Inflammatory macrophage (primary cell): Measurements from ENCODE around the gene TTLL8.

ENCODE experiments used
- DNase-seq, 2 donors: peaks; one replicate each; pipeline ENCODE4 v3.0.0-alpha.2; 2020 to 2022

TTLL8 gene

GRCh38 chr22:50061141-50061823 is 3.2 kb upstream of the TTLL8 start:
- no peak for DNase-seq

DNA sequence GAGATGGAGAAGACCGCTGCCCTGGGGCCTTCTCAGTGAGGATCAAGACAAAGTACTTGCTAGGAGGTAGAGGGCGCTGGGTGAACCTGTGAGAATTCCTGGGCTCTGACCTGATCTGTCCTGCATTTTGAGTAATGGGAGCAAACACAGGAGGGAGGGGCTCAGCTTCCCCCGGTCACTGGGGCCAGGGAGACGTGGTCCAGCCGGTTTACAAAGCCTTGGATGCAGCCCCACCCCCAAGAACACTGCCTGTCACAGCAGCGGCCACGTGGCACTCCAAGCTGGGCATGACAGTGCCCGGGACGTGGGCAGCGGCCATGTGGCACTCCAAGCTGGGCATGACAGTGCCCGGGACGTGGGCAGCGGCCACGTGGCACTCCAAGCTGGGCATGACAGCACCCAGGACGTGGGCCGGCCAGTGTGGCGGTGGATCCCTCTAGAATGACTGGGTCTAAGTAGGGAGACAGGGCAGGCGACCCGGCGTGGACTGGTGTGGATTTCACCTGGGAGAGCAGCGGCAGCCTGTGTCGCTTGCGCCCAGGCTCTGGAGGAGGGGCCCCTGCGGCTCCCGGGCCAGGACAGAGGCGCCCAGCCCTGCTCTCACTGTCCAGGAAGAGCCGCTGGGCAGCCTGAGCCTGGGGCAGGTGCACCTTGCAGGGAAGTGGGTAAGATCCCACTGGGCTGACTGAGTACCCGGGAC is 2.5 kb upstream of the TTLL8 start:
- DNase-seq, result no peak

DNA sequence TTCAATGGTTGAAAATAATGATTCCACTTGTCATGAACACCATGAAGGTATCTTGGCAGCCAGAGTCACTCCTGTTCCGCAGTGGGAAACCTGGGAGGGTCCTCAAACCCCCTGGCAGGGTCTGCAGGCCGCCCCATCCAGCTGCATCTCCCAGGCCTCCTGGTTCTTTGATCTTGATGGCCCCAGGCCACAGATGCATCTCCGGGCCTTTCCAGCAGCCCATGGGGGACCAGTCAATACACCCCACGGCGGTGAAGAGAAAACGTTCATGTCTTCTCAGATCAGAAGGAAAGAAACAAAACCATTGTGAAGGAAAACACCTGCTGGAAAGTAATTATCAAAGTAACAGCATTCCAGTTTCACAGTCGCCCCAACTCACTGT is 1.8 kb upstream of the TTLL8 start:
- no peak for DNase-seq

- no peak for DNase-seq
Measured at GRCh38 chr22:50058906-50059880, 1.1 kb upstream of the TTLL8 start.

- no peak for DNase-seq
Measured at GRCh38 chr22:50057278-50058060, 629 bp downstream of the TTLL8 start.

DNA sequence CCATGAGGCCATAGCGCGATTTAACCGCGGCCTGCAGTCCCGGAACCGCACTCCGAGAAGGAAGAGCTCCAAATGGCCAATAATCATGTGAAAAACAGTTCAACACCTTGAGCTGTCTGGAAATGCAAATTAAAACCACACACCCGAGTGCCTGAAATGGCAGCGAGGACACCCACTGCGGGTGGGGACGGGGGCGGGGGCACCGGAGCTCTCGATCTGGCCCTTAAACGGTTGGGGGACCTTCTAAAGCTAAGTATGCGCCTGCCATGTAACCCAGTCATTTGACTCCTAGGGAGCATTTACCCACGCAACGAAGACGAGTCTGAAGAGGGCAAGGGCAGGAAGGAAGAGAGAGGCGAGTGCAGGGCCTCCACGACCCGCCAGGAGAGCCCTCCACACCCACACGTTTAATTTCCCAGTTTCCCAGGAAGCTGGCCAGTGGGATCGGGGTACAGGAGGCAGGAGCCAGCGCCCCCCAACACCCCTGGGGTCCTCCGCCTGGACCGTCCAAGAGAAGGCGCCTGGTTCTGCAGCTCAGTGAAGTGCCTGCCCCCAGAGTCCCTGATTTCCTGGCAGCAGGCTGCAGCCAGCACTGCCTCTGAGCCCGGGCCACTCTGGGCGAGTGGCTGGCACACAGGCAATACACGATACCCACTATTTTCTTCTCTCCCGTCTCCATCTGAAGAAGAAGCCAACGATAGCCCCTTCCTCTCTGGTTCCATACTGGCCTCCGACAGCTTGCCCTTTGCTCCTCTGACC is 1.7 kb downstream of the TTLL8 start:
- DNase-seq, result no peak

DNA sequence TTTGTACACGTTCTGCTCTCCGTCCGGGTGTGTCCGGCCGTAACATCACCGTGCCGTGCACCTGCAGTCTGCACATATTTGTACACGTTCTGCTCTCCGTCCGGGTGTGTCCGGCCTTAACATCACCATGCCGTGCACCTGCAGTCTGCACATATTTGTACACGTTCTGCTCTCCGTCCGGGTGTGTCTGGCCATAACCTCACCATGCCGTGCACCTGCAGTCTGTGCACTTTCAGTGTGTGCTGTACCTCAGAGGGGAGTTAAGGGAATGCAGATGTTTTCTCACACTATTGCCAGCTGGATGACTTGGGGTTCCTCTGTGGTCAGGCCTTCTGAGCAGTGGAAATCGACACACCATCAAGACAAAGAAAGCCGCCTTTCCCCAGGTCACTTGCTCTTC is 4.2 kb downstream of the TTLL8 start:
- no peak for DNase-seq

- no peak for DNase-seq
Measured at GRCh38 chr22:50051930-50052329, 6.2 kb downstream of the TTLL8 start.

GRCh38 chr22:50049299-50050195 is 8.6 kb downstream of the TTLL8 start:
- no peak for DNase-seq

- no peak for DNase-seq
Measured at GRCh38 chr22:50048836-50049235, 9.3 kb downstream of the TTLL8 start.

DNA sequence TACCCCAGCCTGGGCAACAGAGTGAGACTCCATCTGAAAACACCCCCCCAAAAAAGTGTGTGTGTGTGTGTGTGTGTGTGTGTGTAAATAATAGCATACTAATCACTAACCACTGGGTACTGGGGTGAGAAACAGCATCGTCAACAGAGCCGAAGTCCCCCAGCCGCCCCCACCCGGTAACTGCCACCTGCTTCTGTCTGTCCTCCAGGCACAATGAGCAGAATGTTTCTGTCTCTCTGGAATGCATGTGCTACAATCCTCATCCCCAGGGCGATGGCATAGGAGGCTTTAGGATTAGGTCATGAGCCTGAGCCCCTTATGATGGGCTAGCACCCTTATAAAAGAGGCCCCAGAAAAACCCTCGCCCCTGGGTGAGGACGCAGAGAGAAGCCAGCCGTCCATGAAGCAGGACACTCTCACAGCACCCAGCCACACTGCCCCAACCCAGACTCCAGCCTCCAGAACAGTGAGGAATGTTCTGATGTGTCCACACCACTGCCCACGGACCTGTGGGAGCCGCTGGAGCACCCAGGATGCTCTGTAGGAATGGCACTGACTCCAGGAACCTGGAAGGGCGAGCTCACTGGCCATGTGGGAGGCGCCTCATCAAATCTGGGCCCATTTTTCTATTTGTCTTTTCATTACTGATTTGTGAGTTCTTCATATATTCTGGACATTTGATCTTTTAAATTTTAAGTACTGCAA is 9.9 kb downstream of the TTLL8 start:
- DNase-seq, result no peak

DNA sequence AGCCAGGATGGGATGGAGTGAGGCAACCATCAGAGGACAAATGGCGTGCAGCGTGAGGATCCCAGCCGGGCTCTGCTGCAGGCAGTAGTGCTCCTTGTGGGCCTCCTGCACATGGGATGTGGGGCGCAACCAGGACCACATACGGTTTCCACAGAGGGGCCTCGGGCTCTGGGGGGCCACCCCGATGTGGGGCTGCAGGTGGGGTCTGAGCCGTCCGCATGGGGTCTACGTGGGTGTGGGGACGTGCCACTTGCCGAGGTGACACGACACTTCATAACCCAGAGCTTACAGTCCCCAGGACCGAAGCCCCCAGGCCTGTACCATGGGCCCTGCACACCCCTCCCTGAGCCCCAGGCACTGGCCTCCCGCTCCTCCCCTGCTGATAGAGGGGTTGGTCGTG is 10.8 kb downstream of the TTLL8 start:
- no peak for DNase-seq

- DNase-seq, result no peak
Measured at GRCh38 chr22:50046481-50047245, 11.4 kb downstream of the TTLL8 start.

- DNase-seq, result no peak
Measured at GRCh38 chr22:50046019-50046415, 12.1 kb downstream of the TTLL8 start.

GRCh38 chr22:50045211-50046018 is 12.7 kb downstream of the TTLL8 start:
- DNase-seq, result no peak

- DNase-seq, result no peak
Measured at GRCh38 chr22:50044485-50045118, 13.5 kb downstream of the TTLL8 start.

- no peak for DNase-seq
Measured at GRCh38 chr22:50041361-50042065, 16.6 kb downstream of the TTLL8 start.
